Activated effector memory CD4-positive, alpha-beta T cell treated with Interleukin-2 at 50 U/mL for 16 hours (primary cell): ENCODE measurements around the gene ARSG.

ENCODE experiments used
- DNase-seq: peaks from one replicate; pipeline ENCODE4 v3.0.0-alpha.2; 2020

Gene ARSG

DNA sequence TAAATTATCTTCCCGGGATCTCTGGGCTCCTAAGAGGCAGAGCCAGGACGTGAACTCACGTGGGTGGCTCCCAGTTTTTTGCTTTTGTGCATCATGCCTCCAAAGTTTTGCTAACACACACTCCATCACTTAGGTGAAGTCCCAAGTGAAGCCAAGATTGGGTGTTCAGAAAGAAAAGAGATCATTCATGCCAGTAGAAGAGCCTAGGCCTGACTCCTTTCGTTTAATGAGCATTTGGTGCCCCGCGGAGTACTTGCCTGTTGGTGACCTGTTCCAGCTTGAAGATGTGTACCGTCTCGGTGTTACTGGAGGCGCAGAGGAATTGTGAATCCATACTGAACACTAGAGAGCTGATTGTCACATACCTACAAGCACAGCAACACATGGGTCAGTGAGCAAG lies 141.9 kb downstream of the ARSG start:
- DNase-seq: no peak

- no peak for DNase-seq
Measured at GRCh38 chr17:68433911-68434508, 142.7 kb downstream of the ARSG start.

GRCh38 chr17:68435361-68435760 lies 144.1 kb downstream of the ARSG start:
- no peak for DNase-seq

GRCh38 chr17:68435876-68436842 lies 144.9 kb downstream of the ARSG start:
- peak; percentile 72 for DNase-seq

DNA sequence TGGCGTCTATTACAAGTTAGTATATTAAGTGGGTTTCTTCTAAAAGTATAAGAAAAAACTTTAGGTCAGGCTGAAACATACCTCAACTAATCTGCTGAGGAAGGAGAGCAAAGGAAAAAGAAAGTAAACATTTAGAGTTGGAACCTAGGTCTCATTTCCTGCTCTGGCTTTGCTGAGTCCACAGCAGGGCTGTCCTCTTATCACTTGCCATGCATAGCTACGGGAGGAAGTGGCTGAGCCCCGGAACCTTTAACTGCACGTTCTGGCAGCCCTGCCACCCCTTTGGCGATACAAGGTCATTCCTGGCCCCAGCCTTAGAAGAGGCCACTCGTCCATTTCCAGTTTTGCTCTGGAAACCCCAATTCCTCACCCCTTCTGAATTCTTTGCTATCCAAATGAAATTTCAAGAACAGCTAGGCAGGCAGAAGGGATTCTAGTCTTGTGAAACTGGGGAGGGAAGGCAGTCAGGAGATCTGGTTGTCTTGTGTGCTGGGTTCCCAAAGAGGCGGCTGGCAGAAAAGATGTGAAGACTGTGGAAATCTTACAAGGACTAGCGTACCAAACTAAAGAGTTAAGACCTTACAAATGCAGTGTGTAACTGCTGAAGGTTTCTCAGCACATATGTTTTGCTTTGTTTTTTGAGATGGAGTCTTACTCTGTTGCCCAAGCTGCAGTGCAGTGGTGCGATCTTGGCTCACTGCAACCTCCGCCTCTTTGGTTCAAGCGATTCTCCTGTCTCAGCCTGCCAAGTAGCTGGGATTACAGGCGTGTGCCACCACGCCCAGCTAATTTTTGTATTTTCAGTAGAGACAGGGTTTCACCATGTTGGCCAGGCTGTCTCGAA lies 146.9 kb downstream of the ARSG start:
- peak; percentile 38 for DNase-seq

GRCh38 chr17:68439656-68440290 lies 148.5 kb downstream of the ARSG start:
- DNase-seq: no peak

DNA sequence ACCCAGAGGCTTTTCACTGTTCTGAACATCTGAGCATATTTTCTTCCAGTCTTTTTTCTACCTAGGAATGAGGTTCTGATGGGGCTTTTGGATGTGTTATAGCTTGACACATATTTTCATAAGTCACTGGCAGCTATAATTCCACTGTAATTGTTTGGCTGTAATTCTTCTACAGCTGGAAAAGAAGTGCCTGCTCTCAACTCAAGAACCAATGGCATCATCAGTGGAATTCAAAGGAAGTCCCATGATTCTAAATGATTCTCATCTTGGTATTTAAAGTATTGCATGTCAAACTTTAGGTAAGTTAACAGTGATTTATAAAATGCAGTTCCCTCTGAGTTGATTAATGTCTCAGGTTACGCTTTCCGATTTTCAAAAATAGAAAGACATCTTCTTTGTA lies 149.2 kb downstream of the ARSG start:
- DNase-seq: no peak

- no peak for DNase-seq
Measured at GRCh38 chr17:68441070-68441770, 149.9 kb downstream of the ARSG start.

- no peak for DNase-seq
Measured at GRCh38 chr17:68443972-68444464, 152.7 kb downstream of the ARSG start.

DNA sequence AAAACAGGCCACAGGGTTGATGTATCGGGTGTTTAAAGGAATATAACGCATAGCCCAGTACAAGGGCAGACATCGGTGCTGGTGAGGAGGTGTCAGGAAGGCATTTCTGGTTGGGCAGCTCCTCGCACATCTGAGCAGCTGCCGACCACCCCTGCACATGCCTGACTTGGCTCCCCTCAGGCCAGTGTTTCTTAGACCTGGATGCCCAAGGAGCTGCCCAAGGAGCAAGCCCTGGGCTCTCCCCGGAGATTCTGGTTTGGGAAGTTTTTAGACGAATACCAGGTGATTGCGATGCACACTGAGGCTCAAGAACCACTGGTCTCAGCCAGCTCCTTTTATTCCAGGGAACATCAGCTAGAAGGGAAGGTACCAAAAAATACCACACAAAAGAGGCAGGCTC lies 154.4 kb downstream of the ARSG start:
- DNase-seq: no peak

GRCh38 chr17:68446626-68447041 lies 155.3 kb downstream of the ARSG start:
- no peak for DNase-seq

- no peak for DNase-seq
Measured at GRCh38 chr17:68449021-68449739, 157.9 kb downstream of the ARSG start.

- no peak for DNase-seq
Measured at GRCh38 chr17:68450391-68450790, 159.1 kb downstream of the ARSG start.

GRCh38 chr17:68450801-68451200 lies 159.5 kb downstream of the ARSG start:
- no peak for DNase-seq

DNA sequence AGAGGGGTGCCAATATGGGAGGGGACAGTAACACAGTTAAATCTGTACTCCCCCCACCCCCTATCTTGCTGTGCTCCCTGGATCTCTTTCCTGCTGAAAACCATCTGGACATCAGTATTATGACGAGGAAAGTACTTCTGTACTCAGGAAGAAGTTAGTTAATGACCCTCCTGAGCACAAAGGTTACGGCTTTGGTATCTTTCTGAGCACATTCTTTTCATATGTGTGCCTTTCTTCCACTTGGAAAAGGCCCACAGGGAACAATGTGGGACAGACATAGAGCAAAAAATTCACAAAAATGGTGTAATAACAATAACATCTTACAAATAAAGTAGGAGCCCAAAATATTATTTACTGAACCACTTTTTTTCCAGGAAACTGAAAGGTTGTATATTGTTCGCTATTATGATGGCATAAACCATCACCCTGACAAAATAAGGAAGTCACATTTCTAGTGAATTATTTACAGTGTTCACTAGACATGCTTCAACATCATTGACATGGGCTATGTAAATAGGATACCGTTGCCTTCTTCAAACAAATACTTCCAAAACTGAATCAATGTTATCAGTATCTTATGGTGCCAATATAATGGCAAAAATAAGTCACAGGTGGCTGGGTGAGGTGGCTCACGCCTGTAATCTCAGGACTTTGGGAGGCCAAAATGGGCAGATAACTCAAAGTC lies 160.5 kb downstream of the ARSG start:
- DNase-seq: no peak

- no peak for DNase-seq
Measured at GRCh38 chr17:68452724-68453290, 161.5 kb downstream of the ARSG start.

DNA sequence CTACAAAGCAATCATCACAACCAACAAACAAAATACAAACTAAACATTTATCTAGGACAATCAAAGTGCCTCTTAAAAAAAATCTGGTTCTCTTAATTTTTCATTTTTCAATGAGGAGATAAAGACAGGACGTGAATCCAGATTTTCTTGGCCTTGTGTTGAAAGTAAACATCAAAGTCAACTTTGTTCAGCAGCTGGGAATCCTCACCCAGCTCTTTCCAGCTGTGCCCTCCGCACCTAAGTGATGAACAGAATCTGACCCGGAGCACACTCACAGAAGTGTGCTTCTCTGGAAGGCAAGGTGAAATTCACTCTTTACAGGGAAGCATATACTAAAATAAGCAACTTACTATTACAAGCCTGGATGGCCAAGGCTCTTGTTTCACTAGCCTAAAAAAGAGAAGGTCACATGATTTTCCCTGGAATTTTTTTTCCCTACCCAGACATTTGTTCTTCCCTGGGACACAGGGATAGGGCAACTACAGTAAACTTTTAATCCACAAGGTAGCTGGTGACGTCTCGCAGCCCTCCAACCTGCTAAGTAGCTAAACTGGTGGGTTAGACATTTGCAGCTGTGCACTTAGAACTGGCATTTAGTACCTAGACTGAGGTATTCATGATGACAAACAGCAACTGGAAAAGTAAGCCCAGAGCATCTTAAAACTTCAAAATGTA lies 162.8 kb downstream of the ARSG start:
- no peak for DNase-seq

- DNase-seq: no peak
Measured at GRCh38 chr17:68455901-68456338, 164.6 kb downstream of the ARSG start.

GRCh38 chr17:68456339-68457167 lies 165.3 kb downstream of the ARSG start:
- no peak for DNase-seq
